ENCODE data around the gene CAMTA1.

Gene CAMTA1

DNA sequence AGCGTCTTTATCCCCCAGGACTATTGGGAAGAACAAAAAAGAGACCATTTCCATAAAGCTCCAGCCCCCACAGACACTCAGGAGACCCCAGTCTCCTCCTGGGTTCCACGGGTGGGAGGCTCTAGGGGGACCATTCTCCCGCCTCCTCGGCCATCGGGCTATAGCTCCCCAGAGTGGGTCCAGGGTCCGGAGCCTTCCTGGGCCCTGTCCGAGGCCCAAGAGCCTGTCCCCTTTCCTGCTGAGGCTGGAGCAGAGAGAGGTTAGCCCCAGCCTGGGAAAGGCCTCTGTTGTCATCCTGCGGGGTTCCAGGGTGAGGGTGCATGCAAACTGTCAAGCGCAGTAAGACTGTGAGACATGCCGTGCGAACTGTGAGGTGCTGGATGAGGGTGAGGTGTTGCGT, 166.3 kb downstream of the CAMTA1 start:
- no peak for TF ChIP-seq CTCF (IDR thresholded peaks at IDR 0.05; ENCODE audit: low read depth, low read length)

GRCh38 chr1:6953216-6953615, 168.0 kb downstream of the CAMTA1 start:
- no peak for TF ChIP-seq CTCF (IDR thresholded peaks at IDR 0.05; ENCODE audit: low read depth, low read length)
- H3K4me3 ChIP-seq (ENCODE audit: low read depth, low read length), result no peak overlapping the region

More for the DNA sequence above, 166.3 kb downstream of the CAMTA1 start:
- H3K4me3 ChIP-seq (ENCODE audit: low read depth, low read length), result no peak overlapping the region

DNA sequence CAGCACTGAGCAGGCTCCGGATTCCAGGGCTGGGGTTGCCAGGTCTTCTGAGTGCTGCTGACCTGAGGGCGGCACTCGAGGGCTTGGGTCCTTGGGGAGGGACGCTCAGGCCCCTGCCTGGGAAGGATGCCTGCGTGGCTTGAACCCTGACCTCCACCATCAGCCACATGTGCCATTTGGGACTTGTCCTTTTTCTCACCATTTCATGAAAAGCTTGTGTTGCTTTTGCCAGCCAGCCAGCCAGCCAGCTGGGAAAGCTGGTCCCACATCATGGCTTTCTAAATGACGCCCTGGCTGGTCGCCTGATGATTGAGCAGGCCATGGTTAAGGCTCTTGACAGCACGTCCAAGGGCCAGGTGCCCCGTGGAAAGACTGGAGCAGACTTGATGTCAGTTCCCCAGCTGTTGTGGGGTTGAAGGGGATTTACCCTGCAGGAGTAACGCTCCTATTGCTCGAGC, 168.7 kb downstream of the CAMTA1 start:
- no peak for TF ChIP-seq CTCF (IDR thresholded peaks at IDR 0.05; ENCODE audit: low read depth, low read length)
- no peak overlapping the region for H3K4me3 ChIP-seq (ENCODE audit: low read depth, low read length)

- no peak for TF ChIP-seq CTCF (IDR thresholded peaks at IDR 0.05; ENCODE audit: low read depth, low read length)
- H3K4me3 ChIP-seq (ENCODE audit: low read depth, low read length), result no peak overlapping the region
Observed at GRCh38 chr1:6954591-6954990, 169.3 kb downstream of the CAMTA1 start.

GRCh38 chr1:6955357-6956094, 170.3 kb downstream of the CAMTA1 start:
- no peak overlapping the region for H3K4me3 ChIP-seq (ENCODE audit: low read depth, low read length)
- no peak for TF ChIP-seq CTCF (IDR thresholded peaks at IDR 0.05; ENCODE audit: low read depth, low read length)

- TF ChIP-seq CTCF (IDR thresholded peaks at IDR 0.05; ENCODE audit: low read depth, low read length), result no peak
- no peak overlapping the region for H3K4me3 ChIP-seq (ENCODE audit: low read depth, low read length)
Observed at GRCh38 chr1:6956488-6957159, 171.4 kb downstream of the CAMTA1 start.

GRCh38 chr1:6957341-6957740, 172.1 kb downstream of the CAMTA1 start:
- no peak overlapping the region for H3K4me3 ChIP-seq (ENCODE audit: low read depth, low read length)
- TF ChIP-seq CTCF (IDR thresholded peaks at IDR 0.05; ENCODE audit: low read depth, low read length), result no peak

Data from WI38 (cell line).